Mammary epithelial cell (primary cell): ENCODE measurements around the gene VPS37C.

ENCODE experiments used
- EZH2 ChIP-seq: IDR thresholded peaks from 2 replicates; pipeline ENCODE4 v1.6.1; 2012; ENCODE audit warnings: low read length, inconsistent platforms, borderline replicate concordance
- TF ChIP-seq, protein P1 (sequence below), 2 donors: IDR thresholded peaks in 1 of 2; conservative IDR thresholded peaks in 1 of 2; 2 replicates each; pipeline ENCODE4 v1.5.1; 2011 to 2012; ENCODE audit warnings: inconsistent platforms in 2 of 2, low read length in 2 of 2, mild to moderate bottlenecking in 2 of 2, control low read depth in 1 of 2, low read depth in 1 of 2; ENCODE audit not compliant: insufficient read depth in 1 of 2; ENCODE audit errors: extremely low read depth in 1 of 2

DNA sequence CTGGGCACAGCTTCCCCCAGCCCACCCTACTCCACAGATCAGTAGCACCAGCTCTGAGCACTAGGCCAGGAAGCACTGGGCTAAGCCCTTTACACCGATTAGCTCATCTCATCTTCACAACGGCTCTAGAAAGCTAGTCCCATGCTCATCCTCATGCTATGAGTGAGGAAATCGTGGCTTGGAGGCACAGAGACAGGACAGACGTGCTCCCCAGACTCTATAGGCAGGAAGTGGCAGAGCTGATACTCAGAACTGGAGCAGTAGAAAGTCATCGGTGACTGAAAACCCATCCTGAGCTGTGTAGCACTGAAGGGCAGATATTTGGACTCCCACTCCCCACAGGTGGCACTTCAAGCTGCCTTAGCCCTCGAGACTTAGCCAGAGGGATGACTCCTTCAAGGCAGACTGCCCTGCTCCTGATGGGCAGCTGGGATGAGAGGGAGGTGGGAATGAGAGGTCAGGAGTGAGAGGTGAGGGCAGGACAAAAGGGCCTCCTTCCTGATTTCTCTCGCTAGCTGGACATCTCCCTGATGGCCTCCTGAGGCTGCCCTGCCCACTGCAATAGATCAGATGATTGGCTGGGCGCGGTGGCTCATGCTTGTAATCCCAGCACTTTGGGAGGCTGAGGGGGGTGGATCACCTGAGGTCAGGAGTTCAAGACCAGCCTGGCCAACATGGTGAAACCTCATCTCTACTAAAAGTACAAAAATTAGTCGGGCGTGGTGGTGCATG is 49.3 kb downstream of the VPS37C start:
- TF ChIP-seq EZH2 = no peak
- TF ChIP-seq, protein P1, sequence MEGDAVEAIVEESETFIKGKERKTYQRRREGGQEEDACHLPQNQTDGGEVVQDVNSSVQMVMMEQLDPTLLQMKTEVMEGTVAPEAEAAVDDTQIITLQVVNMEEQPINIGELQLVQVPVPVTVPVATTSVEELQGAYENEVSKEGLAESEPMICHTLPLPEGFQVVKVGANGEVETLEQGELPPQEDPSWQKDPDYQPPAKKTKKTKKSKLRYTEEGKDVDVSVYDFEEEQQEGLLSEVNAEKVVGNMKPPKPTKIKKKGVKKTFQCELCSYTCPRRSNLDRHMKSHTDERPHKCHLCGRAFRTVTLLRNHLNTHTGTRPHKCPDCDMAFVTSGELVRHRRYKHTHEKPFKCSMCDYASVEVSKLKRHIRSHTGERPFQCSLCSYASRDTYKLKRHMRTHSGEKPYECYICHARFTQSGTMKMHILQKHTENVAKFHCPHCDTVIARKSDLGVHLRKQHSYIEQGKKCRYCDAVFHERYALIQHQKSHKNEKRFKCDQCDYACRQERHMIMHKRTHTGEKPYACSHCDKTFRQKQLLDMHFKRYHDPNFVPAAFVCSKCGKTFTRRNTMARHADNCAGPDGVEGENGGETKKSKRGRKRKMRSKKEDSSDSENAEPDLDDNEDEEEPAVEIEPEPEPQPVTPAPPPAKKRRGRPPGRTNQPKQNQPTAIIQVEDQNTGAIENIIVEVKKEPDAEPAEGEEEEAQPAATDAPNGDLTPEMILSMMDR (conservative IDR thresholded peaks at IDR 0.05 in 1 of 2, IDR thresholded peaks at IDR 0.05 in 1 of 2; ENCODE audit: extremely low read depth in 1 of 2, insufficient read depth in 1 of 2, low read depth in 1 of 2, low read length in 2 of 2) = no peak
